ENCODE data around the gene CWC25. TPM values are rescaled to one million over a fixed set of nuclear protein-coding genes. Genes with fewer than 3 reads are reported as not detected.
A peak's percentile ranks its signal among the peaks of the same experiment; 100 is the strongest.

CWC25 gene
- 10 to 100 TPM; 16.5 to 27.8 (median 19.6) TPM for total RNA-seq

DNA sequence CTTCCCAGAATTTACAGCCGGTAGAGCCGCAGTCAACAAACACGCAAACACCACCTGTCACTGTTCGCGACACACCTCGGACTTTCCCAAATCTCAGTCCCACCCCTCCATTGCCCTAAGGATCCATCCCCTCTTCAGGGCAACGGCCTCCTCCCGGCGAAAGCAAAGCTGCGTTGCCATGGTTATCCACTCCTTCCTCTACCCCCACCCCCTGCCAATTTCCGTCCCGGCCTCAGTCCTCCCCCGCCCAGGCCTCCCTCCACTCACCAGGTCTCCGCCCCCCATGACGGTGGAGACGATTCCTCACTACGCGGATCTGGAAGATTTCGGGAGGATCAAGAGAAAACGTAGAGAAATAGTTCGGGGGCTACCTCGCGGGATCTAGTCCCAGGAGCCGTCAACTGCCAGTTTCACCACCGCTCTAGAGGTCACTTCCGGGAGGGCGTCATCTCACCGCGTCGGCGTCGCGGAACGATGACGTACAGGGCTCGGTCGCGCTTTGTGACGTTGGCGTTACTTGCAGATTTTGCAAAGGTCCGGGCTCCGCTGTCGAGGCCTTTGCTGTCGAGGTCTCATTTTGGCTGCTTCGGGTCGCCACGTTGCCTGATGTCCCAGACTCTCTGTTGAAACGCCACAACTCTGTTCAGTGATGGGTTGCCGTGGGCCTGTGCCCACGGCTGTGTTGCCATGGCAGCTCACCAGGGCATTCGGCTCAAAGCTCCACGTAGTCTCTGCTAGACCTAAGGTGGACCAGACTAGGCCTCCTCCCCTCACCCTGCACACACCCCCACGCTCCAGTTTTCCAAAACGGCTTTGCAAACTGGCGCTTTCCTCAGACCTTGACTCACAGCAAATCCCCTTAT is at the start of gene CWC25:
Gene CWC25, minus strand, starts transcription at position 423 of the 863 bp plus-strand sequence. Its CDS starts 138 bp downstream, at position 285.
- intact Hi-C loops (cut with DNase I) = loop anchor here (2.0 kb wide), 1 partner anchor 28 kb away; the partner anchor contains the start of gene RPL23
- H3K27me3 ChIP-seq = no peaks in the 10 kb centered on the region
- DNase-seq (ENCODE audit: extremely low spot score) = peak; percentile 100
- peaks cover 18 to 42% (median 28%) of the 10 kb centered on the region in 4 donors for H3K4me1 ChIP-seq
- under 1% methylated on average over 37 of the region's 55 CpGs for WGBS
- H3K36me3 ChIP-seq = peaks cover 11 to 17% (median 14%) of the 10 kb centered on the region in 4 donors
- H3K9me3 ChIP-seq = no peaks in the 10 kb centered on the region
- H3K4me3 ChIP-seq = peak within 1 kb of the TSS; percentile 65 to 92 (median 76)
- peak within 1 kb of the TSS; percentile 96 to 99 (median 97) for H3K27ac ChIP-seq (replicated peaks in 1 of 4)
- TF ChIP-seq CTCF (IDR thresholded peaks at IDR 0.05) = peak in 1 of 3 experiments; percentile 26
- TF ChIP-seq POLR2A (IDR thresholded peaks at IDR 0.05; ENCODE audit: low read depth) = peak; percentile 87
- TF ChIP-seq POLR2AphosphoS5 (IDR thresholded peaks at IDR 0.05) = peak; percentile 99 to 100
- TF ChIP-seq EP300 (IDR thresholded peaks at IDR 0.05) = no peak

DNA sequence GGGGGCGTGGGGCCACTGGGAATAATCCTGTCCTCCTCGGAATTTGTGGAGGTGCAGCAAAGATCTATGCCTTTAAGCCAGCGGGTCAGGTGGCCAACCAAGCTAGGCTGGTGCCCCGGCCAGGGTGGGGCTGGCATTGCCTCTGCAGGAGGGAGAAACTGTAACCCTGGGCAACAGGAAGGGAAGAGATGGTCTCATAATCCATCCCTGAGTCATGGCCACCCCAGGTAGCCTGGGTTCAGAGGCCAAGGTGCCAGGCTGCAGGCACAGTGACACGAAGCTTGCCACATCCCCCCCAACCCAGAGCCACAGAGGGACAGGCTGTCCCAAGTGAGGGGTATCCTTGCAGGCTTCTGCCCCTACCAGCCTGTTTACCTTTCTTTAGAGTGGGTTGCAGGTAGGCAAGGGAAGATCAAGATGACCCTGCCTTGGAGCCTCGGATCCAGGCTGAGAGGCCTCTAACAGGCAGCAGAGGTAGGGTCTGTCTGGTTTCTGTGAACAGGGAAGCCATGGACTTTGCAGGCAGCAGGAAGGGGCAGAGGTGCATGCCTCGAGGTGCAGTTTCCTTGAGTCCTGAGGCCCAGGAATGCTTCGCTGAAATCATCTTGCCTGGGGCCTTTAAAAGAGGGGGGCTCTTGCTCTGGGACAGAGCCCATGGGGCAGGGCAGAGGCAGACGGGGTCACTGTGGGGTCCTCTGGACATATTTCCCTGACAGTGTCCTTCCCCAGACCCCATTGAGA is 48.7 kb upstream of the CWC25 start:
- no peaks in the 10 kb centered on the region for H3K9me3 ChIP-seq
- peak overlapping the region in 3 of 4 donors; percentile 20 to 34 (median 22) for H3K4me3 ChIP-seq
- H3K36me3 ChIP-seq = peaks cover 0 to 16% (median 11%) of the 10 kb centered on the region in 4 donors
- H3K27ac ChIP-seq (replicated peaks in 1 of 4) = peak overlapping the region; percentile 57 to 98 (median 97)
- intact Hi-C loops (cut with DNase I) = loop anchor here (5.0 kb wide), 1 partner anchor 33 kb away; no protein-coding TSS in a partner anchor
- no peak for DNase-seq (ENCODE audit: extremely low spot score)
- H3K4me1 ChIP-seq = peaks cover 63 to 80% (median 79%) of the 10 kb centered on the region in 4 donors
- no peaks in the 10 kb centered on the region for H3K27me3 ChIP-seq
- no peak for TF ChIP-seq POLR2A (IDR thresholded peaks at IDR 0.05; ENCODE audit: low read depth)
- TF ChIP-seq CTCF (IDR thresholded peaks at IDR 0.05) = no peak
- TF ChIP-seq POLR2AphosphoS5 (IDR thresholded peaks at IDR 0.05) = no peak
- TF ChIP-seq EP300 (IDR thresholded peaks at IDR 0.05) = no peak
- WGBS = 64% methylated on average over 5 of the region's 9 CpGs

DNA sequence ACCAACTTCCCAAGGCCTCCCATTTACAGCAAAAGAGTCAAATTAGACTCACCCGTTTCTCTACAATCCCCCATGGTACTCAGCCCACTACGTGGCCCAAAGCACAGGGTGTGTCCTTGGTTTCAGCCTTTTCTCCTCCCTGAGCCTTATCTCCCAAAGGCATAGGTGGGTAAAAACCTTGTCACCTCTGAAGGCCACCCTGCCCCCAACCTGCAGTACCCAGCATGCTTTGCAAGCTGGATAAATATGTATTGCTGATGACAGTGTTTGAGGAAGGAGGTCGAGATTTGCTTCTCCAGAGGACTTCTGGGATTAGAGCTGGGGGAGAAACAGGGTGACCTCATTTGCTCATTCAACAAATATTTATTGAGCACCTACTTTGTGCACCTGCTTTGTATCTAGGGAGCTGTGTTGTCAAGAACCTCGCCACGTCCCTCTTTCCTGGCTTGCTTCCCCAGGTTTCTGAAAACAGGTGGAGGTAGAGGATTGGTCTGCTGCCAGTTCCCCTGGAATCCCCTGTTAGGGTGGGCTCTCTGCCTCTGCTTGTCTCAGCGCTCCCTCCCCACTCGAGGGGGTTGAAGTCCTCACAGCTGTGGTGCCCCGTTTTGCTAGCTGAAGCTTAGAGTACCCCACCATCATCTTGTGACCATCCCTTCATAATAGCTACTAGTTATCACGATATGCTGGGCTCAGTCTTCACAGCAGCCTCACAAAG is 47.7 kb upstream of the CWC25 start:
- Histone ChIP-seq H3K4me1 (peaks cover 65 to 83% (median 80%) of the 10 kb centered on the region in 4 donors), H3K27ac (replicated peaks in 1 of 4) (peak overlapping the region; percentile 95 to 98 (median 97)), H3K36me3 (peaks cover 0 to 6% (median 2%) of the 10 kb centered on the region in 4 donors), H3K4me3 (peak overlapping the region in 3 of 4 donors; percentile 80 to 94 (median 92)), H3K9me3 (no peaks in the 10 kb centered on the region), H3K27me3 (no peaks in the 10 kb centered on the region)
- TF ChIP-seq POLR2AphosphoS5 (IDR thresholded peaks at IDR 0.05) = no peak
- intact Hi-C loops (cut with DNase I) = loop anchor here (5.0 kb wide), 1 partner anchor 34 kb away; no protein-coding TSS in a partner anchor
- DNase-seq (ENCODE audit: extremely low spot score) = no peak
- 47% methylated on average over 9 of the region's 9 CpGs for WGBS

- H3K27me3 ChIP-seq = no peaks in the 10 kb centered on the region
- peaks cover 60 to 80% (median 76%) of the 10 kb centered on the region in 4 donors for H3K4me1 ChIP-seq
- peak overlapping the region; percentile 80 to 98 (median 93) for H3K4me3 ChIP-seq
- 36% methylated on average over 4 of the region's 5 CpGs for WGBS
- no peak for DNase-seq (ENCODE audit: extremely low spot score)
- intact Hi-C loops (cut with DNase I) = loop anchor here (5.0 kb wide), 1 partner anchor 35 kb away; no protein-coding TSS in a partner anchor
- H3K27ac ChIP-seq (replicated peaks in 1 of 4) = peak overlapping the region; percentile 95 to 98 (median 97)
- H3K36me3 ChIP-seq = no peaks in the 10 kb centered on the region
- TF ChIP-seq CTCF (IDR thresholded peaks at IDR 0.05) (no peak), POLR2AphosphoS5 (IDR thresholded peaks at IDR 0.05) (no peak), EP300 (IDR thresholded peaks at IDR 0.05) (no peak), POLR2A (IDR thresholded peaks at IDR 0.05; ENCODE audit: low read depth) (no peak)
- no peaks in the 10 kb centered on the region for H3K9me3 ChIP-seq
Measured at GRCh38 chr17:38872027-38872511, 46.9 kb upstream of the CWC25 start.

All from esophagus muscularis mucosa (tissue), 4 donors.